Psoas muscle (tissue), 8 donors: Measurements from ENCODE around the gene ASTN2. TPM values are rescaled to one million over a fixed set of nuclear protein-coding genes. Genes with fewer than 3 reads are reported as not detected.

ENCODE experiments used
- ATAC-seq, 4 donors: fragments of 200-7000 bp; cut with Tn5 transposase; one replicate each; pipeline ENCODE4 v1.9.1; 2020; ENCODE audit warnings: moderate library complexity in 3 of 4, mild to moderate bottlenecking in 2 of 4
- DNase-seq, 2 donors: peaks; one replicate each; pipeline ENCODE4 v3.0.0-alpha.2; 2020
- H3K27ac ChIP-seq: fragments of 200-600 bp; one replicate; pipeline ENCODE4 v1.8.0; 2022
- H3K27me3 ChIP-seq, 3 donors: fragments of 200-600 bp in 1 of 3; one replicate each; pipeline versions ENCODE4 v1.6.1 to v1.8.0; 2013 to 2022; ENCODE audit warnings: low read length in 2 of 3, mild to moderate bottlenecking in 2 of 3, moderate library complexity in 1 of 3; ENCODE audit not compliant: insufficient read depth in 3 of 3
- H3K36me3 ChIP-seq, 2 donors: fragments of 200-600 bp in 1 of 2; one replicate each; pipeline versions ENCODE4 v1.6.1 to v1.8.0; 2013 to 2022; ENCODE audit warnings: low read depth in 1 of 2, mild to moderate bottlenecking in 1 of 2, moderate library complexity in 1 of 2; ENCODE audit not compliant: insufficient read depth in 1 of 2
- H3K4me1 ChIP-seq: fragments of 200-600 bp; one replicate; pipeline ENCODE4 v1.8.0; 2022
- H3K4me3 ChIP-seq: fragments of 200-600 bp; one replicate; pipeline ENCODE4 v1.8.0; 2022; ENCODE audit warnings: mild to moderate bottlenecking
- H3K9me3 ChIP-seq: fragments of 200-600 bp; one replicate; pipeline ENCODE4 v1.8.0; 2022
- WGBS, 3 donors: extraction: QIAGEN DNeasy Blood & Tissue Kit; methylation state at CpG; one replicate each; pipeline versions ENCODE4 v1.1.6 to v1.1.7; 2013; 5-methylcytosine and 5-hydroxymethylcytosine counted together
- intact Hi-C, 2 donors: fragments of 100-400 bp; cut with DNase I; formaldehyde crosslinking; loops; one replicate each; pipeline versions ENCODE4 v1.11.0 to v1.14.2; 2022
- polyA plus RNA-seq, 3 donors: library from polyadenylated mRNA; stranded (reverse); fragments of 200-250 nt; gene quantifications; one replicate each; pipeline ENCODE4 v1.2.3, GENCODE V29; 2013
- total RNA-seq, 4 donors: library from RNA; stranded (reverse); fragmentation: NEBNext Ultra II Directional in 2 of 4; extraction: Animal tissue kit (Norgen Biotek cat#: 25700) in 2 of 4; gene quantifications; one replicate each; pipeline versions ENCODE4 v1.2.1 to v1.2.4, GENCODE V29; 2021 to 2023
- TF ChIP-seq, protein P1 (sequence below): fragments of 200-600 bp; IDR thresholded peaks from one replicate; pipeline ENCODE4 v1.8.0; 2022; ENCODE audit warnings: antibody characterized with exemption
- donor health status: healthy with polysubstance abuse.
- donor health status: DM: no; HTN: no; CAD: no; lungs with moderate emphysema.
- donor health status: Bipolar disorder and iron deficiency.
- donor health status: healthy.
- donor health status: DM: yes; HTN: yes; CAD: no.
- donor health status: DM: no; HTN: no; CAD: no.
- donor health status: DM: no; HTN: no; CAD: no.
- donor health status: DM: yes; HTN: yes; CAD: no.

ASTN2 gene
- total and polyA plus RNA-seq, 7 donors: 2.0 to 10.3 (median 3.3) TPM

DNA sequence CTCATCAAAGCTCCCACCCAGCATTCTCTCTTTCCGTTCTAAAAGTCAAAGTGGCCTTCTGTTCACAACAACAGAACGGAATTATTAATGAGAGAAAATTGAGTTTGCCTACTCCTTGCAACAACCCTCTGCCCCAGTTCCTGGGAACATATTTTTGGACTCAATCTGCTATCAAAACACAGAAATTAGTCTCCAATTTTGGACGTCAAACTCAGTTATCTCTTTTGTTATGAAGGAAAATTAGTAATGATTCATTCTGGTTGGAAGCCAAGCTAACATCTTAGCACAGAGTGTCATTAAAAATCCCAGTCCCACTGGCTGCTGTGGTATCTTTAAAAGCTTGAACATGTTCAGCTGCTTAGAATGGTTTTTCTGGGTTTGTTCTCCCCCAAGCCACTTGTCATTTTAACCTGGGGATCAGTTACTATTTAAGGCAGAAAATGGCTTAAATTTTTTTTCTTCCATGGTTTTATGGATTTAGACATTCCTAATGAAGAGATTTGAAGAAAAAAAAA, 384.5 kb downstream of the ASTN2 start:
- no peak for DNase-seq
- H3K4me1 ChIP-seq: no peaks in the 10 kb centered on the region
- TF ChIP-seq, protein P1, sequence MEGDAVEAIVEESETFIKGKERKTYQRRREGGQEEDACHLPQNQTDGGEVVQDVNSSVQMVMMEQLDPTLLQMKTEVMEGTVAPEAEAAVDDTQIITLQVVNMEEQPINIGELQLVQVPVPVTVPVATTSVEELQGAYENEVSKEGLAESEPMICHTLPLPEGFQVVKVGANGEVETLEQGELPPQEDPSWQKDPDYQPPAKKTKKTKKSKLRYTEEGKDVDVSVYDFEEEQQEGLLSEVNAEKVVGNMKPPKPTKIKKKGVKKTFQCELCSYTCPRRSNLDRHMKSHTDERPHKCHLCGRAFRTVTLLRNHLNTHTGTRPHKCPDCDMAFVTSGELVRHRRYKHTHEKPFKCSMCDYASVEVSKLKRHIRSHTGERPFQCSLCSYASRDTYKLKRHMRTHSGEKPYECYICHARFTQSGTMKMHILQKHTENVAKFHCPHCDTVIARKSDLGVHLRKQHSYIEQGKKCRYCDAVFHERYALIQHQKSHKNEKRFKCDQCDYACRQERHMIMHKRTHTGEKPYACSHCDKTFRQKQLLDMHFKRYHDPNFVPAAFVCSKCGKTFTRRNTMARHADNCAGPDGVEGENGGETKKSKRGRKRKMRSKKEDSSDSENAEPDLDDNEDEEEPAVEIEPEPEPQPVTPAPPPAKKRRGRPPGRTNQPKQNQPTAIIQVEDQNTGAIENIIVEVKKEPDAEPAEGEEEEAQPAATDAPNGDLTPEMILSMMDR: no peak
- no peak overlapping the region for H3K27ac ChIP-seq
- WGBS, 3 donors: 39 to 53% (median 46%) methylated on average over 3 of the region's 3 CpGs
- ATAC-seq: no peak
- no peaks in the 10 kb centered on the region for H3K9me3 ChIP-seq
- no peaks in the 10 kb centered on the region for H3K36me3 ChIP-seq
- no peak overlapping the region for H3K4me3 ChIP-seq
- no peaks in the 10 kb centered on the region for H3K27me3 ChIP-seq
- intact Hi-C loops: no loop called here

DNA sequence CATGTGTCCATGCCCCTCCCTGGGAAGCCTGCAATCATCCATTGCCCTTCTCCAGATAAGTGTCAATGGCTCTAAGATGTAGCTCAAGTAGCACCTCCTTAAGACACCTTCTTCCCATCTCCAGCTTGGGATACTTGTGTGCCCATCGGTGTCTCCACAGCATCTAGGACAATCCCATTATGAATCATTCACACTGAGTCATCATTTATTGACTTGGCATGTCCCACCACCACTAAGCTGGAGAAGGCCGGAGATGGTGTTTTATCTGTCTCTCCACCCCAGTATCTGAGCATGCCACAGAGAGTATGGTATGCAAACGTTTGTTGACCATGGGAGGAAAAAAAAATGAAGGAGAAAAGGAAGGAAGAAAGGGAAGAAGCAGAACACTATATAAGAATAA, 385.5 kb downstream of the ASTN2 start:
- H3K36me3 ChIP-seq: no peaks in the 10 kb centered on the region
- TF ChIP-seq, protein P1: no peak
- intact Hi-C loops: no loop called here
- no peaks in the 10 kb centered on the region for H3K9me3 ChIP-seq
- H3K4me3 ChIP-seq: no peak overlapping the region
- no peaks in the 10 kb centered on the region for H3K4me1 ChIP-seq
- WGBS, 3 donors: 39 to 47% (median 39%) methylated on average over 3 of the region's 3 CpGs
- DNase-seq (no peak), ATAC-seq (no peak)
- peaks cover 0 to 2% (median 0%) of the 10 kb centered on the region in 3 donors for H3K27me3 ChIP-seq
- no peak overlapping the region for H3K27ac ChIP-seq

DNA sequence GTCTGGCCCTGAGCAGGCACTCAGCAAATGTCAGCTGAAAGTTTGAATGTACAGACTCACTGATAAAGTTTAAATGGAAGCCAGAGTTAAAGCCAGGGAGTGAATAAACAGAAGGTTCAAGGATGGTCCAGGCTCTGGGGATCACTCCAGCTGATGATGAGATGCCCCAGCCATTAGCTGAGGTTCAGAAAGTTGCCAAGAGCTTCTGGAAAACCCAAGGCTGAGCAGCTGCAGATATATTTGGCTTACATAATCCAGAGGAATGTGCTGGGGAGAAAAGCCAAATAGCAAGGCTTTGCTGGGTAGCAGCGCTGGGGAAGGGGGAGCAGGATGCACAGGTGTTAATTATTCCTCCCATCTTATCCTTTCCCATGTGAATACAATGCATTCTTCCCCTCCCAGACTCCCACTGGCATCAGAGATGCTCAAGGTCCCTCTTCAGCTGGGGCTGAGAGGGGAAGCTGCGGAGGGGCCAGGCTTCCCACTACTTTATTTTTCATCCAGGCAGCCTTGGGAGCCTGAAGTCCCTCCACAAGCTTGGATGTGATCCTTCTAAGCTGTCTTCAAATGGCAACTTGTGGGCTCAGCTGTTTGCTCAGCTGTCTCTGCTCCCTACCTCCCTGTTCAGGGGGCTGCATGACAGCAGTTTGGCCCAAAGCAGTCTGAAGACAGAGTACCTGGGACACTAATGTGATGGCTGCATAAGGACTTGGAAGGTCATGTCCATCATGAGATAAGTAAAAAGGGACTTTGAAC, 386.6 kb downstream of the ASTN2 start:
- intact Hi-C loops: no loop called here
- Histone ChIP-seq H3K4me3 (no peak overlapping the region), H3K9me3 (no peaks in the 10 kb centered on the region), H3K36me3 (no peaks in the 10 kb centered on the region), H3K27me3 (peaks cover 0 to 2% (median 0%) of the 10 kb centered on the region in 3 donors), H3K27ac (no peak overlapping the region), H3K4me1 (no peaks in the 10 kb centered on the region)
- WGBS, 3 donors: 5 to 17% (median 10%) methylated on average over 2 of the region's 2 CpGs
- no peak for DNase-seq
- TF ChIP-seq, protein P1: no peak
- peak in 2 of 4 donors; percentile 37 to 40 for ATAC-seq

DNA sequence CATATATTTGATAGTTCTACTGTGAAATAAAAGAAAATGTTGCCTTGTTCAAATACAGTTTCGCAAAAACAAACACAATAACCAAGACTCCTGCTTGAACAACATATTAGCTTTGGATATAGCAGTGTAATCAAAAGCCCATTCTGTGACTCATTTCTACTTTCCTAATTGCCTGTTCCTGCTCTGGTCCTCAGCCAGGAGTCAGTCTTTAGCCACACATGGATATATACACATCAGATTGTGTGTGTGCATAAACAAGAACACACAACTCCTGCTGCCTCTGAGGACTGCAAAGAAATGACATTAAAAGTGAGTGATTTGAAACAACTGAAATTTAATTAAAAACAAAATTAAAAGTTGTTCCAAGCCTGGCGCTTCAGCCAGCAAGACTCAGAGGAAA, 393.0 kb downstream of the ASTN2 start:
- Histone ChIP-seq H3K27me3 (peaks cover 0 to 2% (median 2%) of the 10 kb centered on the region in 3 donors), H3K27ac (no peak overlapping the region), H3K4me3 (no peak overlapping the region), H3K9me3 (no peaks in the 10 kb centered on the region), H3K36me3 (no peaks in the 10 kb centered on the region), H3K4me1 (no peaks in the 10 kb centered on the region)
- DNase-seq (no peak), ATAC-seq (no peak)
- intact Hi-C loops: no loop called here
- TF ChIP-seq, protein P1: no peak
- WGBS, 3 donors: 87 to 90% (median 88%) methylated on average over 2 of the region's 2 CpGs
